Measurements from ENCODE around the gene HRH3. TPM values are rescaled to one million over a fixed set of nuclear protein-coding genes. Genes with fewer than 3 reads are reported as not detected.
A peak's percentile ranks its signal among the peaks of the same experiment; 100 is the strongest.

HRH3 gene
- total RNA-seq, 5 donors from 2014 or later (not counting 1 experiment from before 2014, with no cell fraction given) = not detected

DNA sequence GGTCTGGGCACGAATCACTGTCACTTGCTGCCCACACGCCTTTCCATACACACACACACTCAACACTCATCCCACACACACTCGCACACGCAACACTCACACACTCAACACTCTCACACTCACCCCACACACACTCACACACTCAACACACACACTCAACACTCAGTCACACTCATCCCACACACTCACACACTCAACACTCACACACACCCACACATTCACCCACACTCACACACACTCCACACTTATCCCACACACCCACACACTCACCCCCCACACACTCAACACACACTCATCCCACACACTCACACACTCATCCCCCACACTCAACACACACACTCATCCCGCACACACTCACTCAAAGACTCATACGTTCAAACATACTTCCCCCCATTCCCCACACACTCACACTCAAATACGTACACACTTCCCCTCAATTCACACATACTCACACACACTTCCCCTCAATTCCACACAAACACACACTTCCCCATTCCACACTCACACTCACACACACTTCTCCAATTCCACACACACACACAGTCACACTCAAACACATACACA, 9.0 kb upstream of the HRH3 start:
- 67% methylated on average over 7 of the region's 7 CpGs for WGBS (ENCODE audit: insufficient coverage)
- no peak overlapping the region for H3K27ac ChIP-seq (ENCODE audit: low read length)
- no peak for DNase-seq
- H3K4me3 ChIP-seq (ENCODE audit: control insufficient read depth in 1 of 2, extremely low read depth in 1 of 2, low read length in 1 of 2) = no peak overlapping the region
- H3K27me3 ChIP-seq (replicated peaks in 1 of 2; ENCODE audit: control insufficient read depth in 2 of 2, extremely low read depth in 1 of 2, insufficient read depth in 2 of 2, low read length in 1 of 2) = peaks cover 0 to 82% of the 10 kb centered on the region in 2 experiments
- no peak overlapping the region for H3K4me3 Mint-ChIP-seq
- peaks cover 22 to 35% of the 10 kb centered on the region in 2 donors for H3K27me3 Mint-ChIP-seq
- H3K9me3 Mint-ChIP-seq = no peaks in the 10 kb centered on the region
- POLR2A ChIA-PET = no interaction called here
- no peaks in the 10 kb centered on the region for H3K36me3 Mint-ChIP-seq
- CTCF ChIA-PET = no interaction called here
- no peak overlapping the region for H3K27ac Mint-ChIP-seq
- H3K36me3 ChIP-seq (ENCODE audit: control insufficient read depth in 2 of 2, extremely low read depth in 1 of 2, insufficient read depth in 1 of 2, low read length in 1 of 2) = no peaks in the 10 kb centered on the region
- no peak for ATAC-seq (replicated peaks in 1 of 4)
- H3K9me3 ChIP-seq = no peaks in the 10 kb centered on the region
- H3K4me1 Mint-ChIP-seq = no peaks in the 10 kb centered on the region
- H3K4me1 ChIP-seq (ENCODE audit: control insufficient read depth in 1 of 2, extremely low read depth in 1 of 2, insufficient read depth in 2 of 2, low read length in 2 of 2) = no peaks in the 10 kb centered on the region

DNA sequence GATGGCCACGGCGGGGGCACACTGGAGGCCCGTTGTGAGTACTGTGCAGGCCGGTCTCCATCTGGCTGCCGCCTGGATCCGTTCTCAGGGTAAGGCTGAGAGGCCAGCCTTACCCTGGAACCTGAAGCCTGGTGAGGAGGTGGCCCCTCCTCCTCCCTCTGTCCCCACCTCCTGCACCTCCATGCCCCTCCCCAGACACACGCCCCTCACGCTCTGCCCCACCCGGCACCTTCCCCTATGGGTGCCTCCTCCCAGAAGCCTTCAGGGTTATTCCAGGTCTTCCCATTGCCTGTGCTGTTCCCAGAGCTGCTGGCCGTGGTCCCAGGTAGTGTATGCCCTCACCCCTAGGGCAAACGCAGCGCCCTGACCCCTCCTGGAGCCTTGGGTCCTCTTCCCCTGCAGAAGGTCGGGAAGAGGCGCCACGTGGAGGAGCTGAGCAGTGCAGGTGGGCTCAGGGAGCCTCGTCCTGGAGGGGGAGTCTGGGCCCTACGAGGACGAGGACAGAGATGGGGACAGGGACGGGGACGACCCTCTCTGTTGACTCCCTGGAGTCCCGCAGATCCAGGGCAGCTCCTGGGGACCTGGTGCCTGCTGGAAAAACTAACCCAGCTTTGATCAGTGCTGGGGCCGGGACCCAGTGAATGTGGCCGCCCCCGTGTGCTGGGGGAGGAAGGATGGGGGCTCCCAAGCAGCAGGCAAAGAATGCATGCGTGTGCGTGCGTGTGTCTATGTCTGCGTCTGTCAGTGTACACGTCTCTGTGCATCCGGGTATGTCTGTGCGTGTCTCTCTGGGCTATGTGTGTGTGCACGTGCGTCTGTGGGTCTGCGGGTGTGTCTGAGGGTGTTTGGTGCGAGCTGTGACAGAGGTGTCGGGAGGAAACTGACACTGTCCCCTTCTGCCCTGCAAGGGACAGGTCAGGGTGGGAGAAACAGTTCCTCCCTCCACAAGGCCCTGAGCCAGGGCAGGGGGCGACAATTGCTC, 8.2 kb upstream of the HRH3 start:
- no peak overlapping the region for H3K4me3 Mint-ChIP-seq
- WGBS (ENCODE audit: insufficient coverage) = 51% methylated on average over 25 of the region's 37 CpGs
- Histone ChIP-seq H3K9me3 (no peaks in the 10 kb centered on the region), H3K4me1 (ENCODE audit: control insufficient read depth in 1 of 2, extremely low read depth in 1 of 2, insufficient read depth in 2 of 2, low read length in 2 of 2) (no peaks in the 10 kb centered on the region), H3K27ac (ENCODE audit: low read length) (no peak overlapping the region), H3K27me3 (replicated peaks in 1 of 2; ENCODE audit: control insufficient read depth in 2 of 2, extremely low read depth in 1 of 2, insufficient read depth in 2 of 2, low read length in 1 of 2) (peaks cover 0 to 82% of the 10 kb centered on the region in 2 experiments), H3K36me3 (ENCODE audit: control insufficient read depth in 2 of 2, extremely low read depth in 1 of 2, insufficient read depth in 1 of 2, low read length in 1 of 2) (no peaks in the 10 kb centered on the region), H3K4me3 (ENCODE audit: control insufficient read depth in 1 of 2, extremely low read depth in 1 of 2, low read length in 1 of 2) (no peak overlapping the region)
- H3K4me1 Mint-ChIP-seq = no peaks in the 10 kb centered on the region
- DNase-seq (no peak), ATAC-seq (replicated peaks in 1 of 4) (peak in 1 of 4 experiments; percentile 22)
- CTCF ChIA-PET = no interaction called here
- no peaks in the 10 kb centered on the region for H3K9me3 Mint-ChIP-seq
- H3K36me3 Mint-ChIP-seq = no peaks in the 10 kb centered on the region
- H3K27ac Mint-ChIP-seq = no peak overlapping the region
- POLR2A ChIA-PET = no interaction called here
- peaks cover 22 to 37% of the 10 kb centered on the region in 2 donors for H3K27me3 Mint-ChIP-seq

DNA sequence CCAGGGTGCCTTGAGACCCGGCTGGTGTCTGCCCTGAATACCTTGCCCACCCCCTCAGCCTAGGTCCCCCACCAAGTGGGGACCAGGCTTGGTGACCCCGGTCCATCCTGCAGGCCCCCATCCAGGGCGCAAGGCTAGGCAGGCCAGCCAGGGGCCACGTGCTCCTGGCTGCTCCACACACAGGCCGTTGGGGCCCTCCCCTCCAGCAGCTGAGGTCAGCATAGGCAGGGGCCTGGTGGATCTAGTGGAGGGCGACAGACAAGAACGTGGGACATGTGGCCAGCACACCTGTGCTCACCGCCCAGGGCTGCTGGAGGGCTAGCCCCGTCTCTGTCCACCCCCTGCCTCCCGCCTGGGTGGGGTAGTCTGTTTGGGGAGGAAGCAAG, 7.5 kb upstream of the HRH3 start:
- H3K36me3 ChIP-seq (ENCODE audit: control insufficient read depth in 2 of 2, extremely low read depth in 1 of 2, insufficient read depth in 1 of 2, low read length in 1 of 2) = no peaks in the 10 kb centered on the region
- WGBS (ENCODE audit: insufficient coverage) = 62% methylated on average over 8 of the region's 10 CpGs
- H3K4me3 Mint-ChIP-seq = no peak overlapping the region
- no peaks in the 10 kb centered on the region for H3K4me1 ChIP-seq (ENCODE audit: control insufficient read depth in 1 of 2, extremely low read depth in 1 of 2, insufficient read depth in 2 of 2, low read length in 2 of 2)
- H3K27me3 ChIP-seq (replicated peaks in 1 of 2; ENCODE audit: control insufficient read depth in 2 of 2, extremely low read depth in 1 of 2, insufficient read depth in 2 of 2, low read length in 1 of 2) = peaks cover 0 to 82% of the 10 kb centered on the region in 2 experiments
- no peaks in the 10 kb centered on the region for H3K4me1 Mint-ChIP-seq
- H3K27me3 Mint-ChIP-seq = peaks cover 27 to 44% of the 10 kb centered on the region in 2 donors
- H3K9me3 ChIP-seq = no peaks in the 10 kb centered on the region
- H3K27ac Mint-ChIP-seq = no peak overlapping the region
- ChIA-PET CTCF (no interaction called here), POLR2A (no interaction called here)
- H3K36me3 Mint-ChIP-seq = no peaks in the 10 kb centered on the region
- no peak overlapping the region for H3K4me3 ChIP-seq (ENCODE audit: control insufficient read depth in 1 of 2, extremely low read depth in 1 of 2, low read length in 1 of 2)
- ATAC-seq (replicated peaks in 1 of 4) (no peak), DNase-seq (no peak)
- no peak overlapping the region for H3K27ac ChIP-seq (ENCODE audit: low read length)
- H3K9me3 Mint-ChIP-seq = no peaks in the 10 kb centered on the region

DNA sequence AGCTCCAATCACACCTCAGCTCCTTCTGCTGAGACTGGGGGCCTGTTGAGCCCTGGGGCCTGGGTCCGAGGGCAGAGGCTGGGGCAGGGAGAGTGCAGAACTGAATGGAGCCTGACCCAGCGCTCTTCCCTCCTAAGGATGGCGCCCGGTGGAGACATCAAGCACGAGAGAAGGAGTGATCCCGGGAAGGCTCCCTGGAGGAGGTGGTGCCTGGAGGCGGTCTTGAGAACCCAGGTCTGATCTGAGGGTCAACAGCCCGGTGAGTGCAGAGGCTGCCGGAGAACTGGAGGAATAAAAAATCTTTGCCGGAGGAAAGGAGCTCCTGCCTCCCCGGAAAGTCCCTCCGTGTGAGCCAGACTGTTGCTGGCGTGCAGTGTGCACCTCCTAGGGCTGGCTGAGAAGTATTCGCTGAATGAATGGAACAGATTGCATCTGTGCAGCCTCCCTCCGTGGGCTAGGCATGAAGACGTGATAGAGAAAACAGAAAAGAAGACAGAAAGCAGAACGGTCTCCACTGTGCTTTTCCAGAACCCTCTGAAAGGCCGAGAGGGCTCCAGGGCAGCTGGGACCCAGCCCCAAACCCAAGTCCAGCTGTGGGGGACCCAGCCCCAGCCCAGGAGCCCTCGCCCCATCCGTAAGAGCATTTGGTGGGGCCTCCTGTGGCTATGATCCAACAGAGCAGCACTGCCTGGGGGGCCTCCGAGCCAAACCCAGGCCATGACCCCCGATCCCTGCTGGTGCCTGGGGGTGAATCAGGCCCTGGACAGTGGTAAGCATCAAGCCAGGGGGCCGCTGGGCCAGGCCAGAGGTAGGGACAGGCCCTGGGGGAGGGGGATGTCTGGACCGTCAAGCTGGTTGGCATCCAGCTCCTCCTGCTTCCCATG, 6.9 kb upstream of the HRH3 start:
- Mint-ChIP-seq H3K9me3 (no peaks in the 10 kb centered on the region), H3K36me3 (no peaks in the 10 kb centered on the region), H3K27ac (peak overlapping the region in 1 of 2 donors; percentile 4), H3K4me3 (no peak overlapping the region), H3K27me3 (peaks cover 24 to 47% of the 10 kb centered on the region in 2 donors), H3K4me1 (no peaks in the 10 kb centered on the region)
- WGBS (ENCODE audit: insufficient coverage) = 72% methylated on average over 22 of the region's 24 CpGs
- ChIA-PET CTCF (no interaction called here), POLR2A (no interaction called here)
- H3K4me1 ChIP-seq (ENCODE audit: control insufficient read depth in 1 of 2, extremely low read depth in 1 of 2, insufficient read depth in 2 of 2, low read length in 2 of 2) = no peaks in the 10 kb centered on the region
- DNase-seq (no peak), ATAC-seq (replicated peaks in 1 of 4) (no peak)
- H3K36me3 ChIP-seq (ENCODE audit: control insufficient read depth in 2 of 2, extremely low read depth in 1 of 2, insufficient read depth in 1 of 2, low read length in 1 of 2) = no peaks in the 10 kb centered on the region
- no peak overlapping the region for H3K27ac ChIP-seq (ENCODE audit: low read length)
- H3K4me3 ChIP-seq (ENCODE audit: control insufficient read depth in 1 of 2, extremely low read depth in 1 of 2, low read length in 1 of 2) = no peak overlapping the region
- no peaks in the 10 kb centered on the region for H3K9me3 ChIP-seq
- peaks cover 0 to 82% of the 10 kb centered on the region in 2 experiments for H3K27me3 ChIP-seq (replicated peaks in 1 of 2; ENCODE audit: control insufficient read depth in 2 of 2, extremely low read depth in 1 of 2, insufficient read depth in 2 of 2, low read length in 1 of 2)

DNA sequence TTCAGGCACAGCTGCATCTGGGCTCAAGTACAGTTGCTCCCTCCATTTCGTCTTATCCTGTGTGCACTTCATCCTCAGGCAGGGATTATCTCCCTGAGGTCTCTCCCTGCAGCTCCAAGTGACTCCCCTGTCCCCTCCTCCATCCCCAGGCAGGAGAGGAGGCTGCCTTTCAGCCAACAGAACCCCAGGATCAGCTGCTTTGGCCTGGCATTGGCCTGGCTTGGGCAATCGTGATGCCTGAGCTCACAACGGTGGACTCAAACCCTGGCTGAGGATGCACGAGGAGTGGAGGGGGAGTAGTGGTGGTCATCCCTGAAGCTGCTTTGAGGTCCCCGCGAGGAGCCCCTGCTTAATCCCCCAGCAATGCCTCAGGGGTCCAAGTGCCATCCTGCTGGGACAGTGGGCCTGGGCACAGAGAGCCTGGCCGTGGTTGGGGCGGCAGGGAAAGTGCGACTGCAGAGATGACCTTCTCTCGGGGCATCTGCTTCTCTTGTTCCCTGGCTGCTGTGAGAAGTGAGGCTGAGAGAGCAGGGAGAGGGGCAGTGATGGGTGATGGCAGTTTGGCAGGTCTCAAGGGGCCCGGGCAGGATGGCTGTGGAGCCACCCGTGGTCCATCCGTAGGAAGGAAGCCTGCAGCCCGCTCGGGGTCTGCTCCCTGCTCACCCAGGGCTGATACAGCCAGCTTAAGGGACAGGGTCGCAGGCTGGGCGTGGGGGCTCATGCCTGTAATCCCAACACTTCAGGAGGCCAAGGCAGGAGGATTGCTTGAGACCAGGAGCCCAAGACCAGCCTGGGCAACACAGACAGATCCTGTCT, 6.0 kb upstream of the HRH3 start:
- WGBS (ENCODE audit: insufficient coverage) = 78% methylated on average over 13 of the region's 17 CpGs
- Mint-ChIP-seq H3K4me1 (peaks cover 0 to 1% (median under 1%) of the 10 kb centered on the region in 3 donors), H3K4me3 (no peak overlapping the region), H3K27ac (no peak overlapping the region), H3K9me3 (no peaks in the 10 kb centered on the region), H3K27me3 (peaks cover 26 to 55% of the 10 kb centered on the region in 2 donors), H3K36me3 (no peaks in the 10 kb centered on the region)
- Histone ChIP-seq H3K4me3 (ENCODE audit: control insufficient read depth in 1 of 2, extremely low read depth in 1 of 2, low read length in 1 of 2) (no peak overlapping the region), H3K4me1 (ENCODE audit: control insufficient read depth in 1 of 2, extremely low read depth in 1 of 2, insufficient read depth in 2 of 2, low read length in 2 of 2) (no peaks in the 10 kb centered on the region), H3K36me3 (ENCODE audit: control insufficient read depth in 2 of 2, extremely low read depth in 1 of 2, insufficient read depth in 1 of 2, low read length in 1 of 2) (no peaks in the 10 kb centered on the region), H3K27me3 (replicated peaks in 1 of 2; ENCODE audit: control insufficient read depth in 2 of 2, extremely low read depth in 1 of 2, insufficient read depth in 2 of 2, low read length in 1 of 2) (peaks cover 3 to 82% of the 10 kb centered on the region in 2 experiments), H3K27ac (ENCODE audit: low read length) (no peak overlapping the region), H3K9me3 (no peaks in the 10 kb centered on the region)
- ChIA-PET POLR2A (no interaction called here), CTCF (interaction anchor here in 1 of 2 donors (0.5 kb wide), 1 partner anchor 17 kb away, joined by 4 read pairs; no protein-coding TSS in a partner anchor)
- DNase-seq (no peak), ATAC-seq (replicated peaks in 1 of 4) (no peak)
